ENCODE data around the gene CFAP97D2.
"Not testable (repeated sequence)": the region's sequence is repeated elsewhere in the genome, so short reads cannot be mapped to it uniquely, and the experiment has no call there.

CFAP97D2 gene

DNA sequence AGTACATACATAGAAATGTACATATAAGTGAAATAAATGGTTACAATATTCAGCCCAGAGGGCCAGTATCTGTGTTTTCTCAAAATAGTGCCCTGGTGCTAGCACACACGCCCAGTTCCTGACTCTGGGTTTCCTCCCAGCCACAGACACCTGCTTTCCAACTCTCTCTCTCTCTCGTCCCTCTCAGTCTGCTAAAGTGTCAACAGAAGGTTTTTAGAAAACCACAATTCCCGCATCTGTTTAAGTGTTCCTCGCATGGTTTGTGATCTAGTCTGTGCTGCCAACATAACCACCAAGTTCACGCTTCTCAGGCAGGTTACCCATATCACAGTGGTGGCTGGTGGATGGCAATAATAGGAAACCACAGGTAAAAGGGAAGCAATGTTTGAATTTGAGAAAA lies 84.5 kb downstream of the CFAP97D2 start:
- H3K4me3 ChIP-seq (ENCODE audit: low read depth in 1 of 2, low read length in 2 of 2), result no peak overlapping the region
- no peak overlapping the region for H3K27ac ChIP-seq (ENCODE audit: low read depth, low read length)
- H3K27me3 ChIP-seq (ENCODE audit: control insufficient read depth in 1 of 2, insufficient read depth in 2 of 2, low read length in 2 of 2), result no peaks in the 10 kb centered on the region
- peaks cover 48 to 79% of the 10 kb centered on the region in 2 donors for H3K36me3 ChIP-seq (ENCODE audit: control insufficient read depth in 1 of 2, insufficient read depth in 2 of 2, low read length in 2 of 2)
- peaks cover 0 to 5% of the 10 kb centered on the region in 2 donors for H3K4me1 ChIP-seq (ENCODE audit: control insufficient read depth in 1 of 2, insufficient read depth in 2 of 2, low read length in 2 of 2)
- no peaks in the 10 kb centered on the region for H3K9me3 ChIP-seq (ENCODE audit: control insufficient read depth in 1 of 2, low read length in 2 of 2)
- no peak overlapping the region for H3K9ac ChIP-seq (ENCODE audit: low read depth in 1 of 2, low read length in 2 of 2)

DNA sequence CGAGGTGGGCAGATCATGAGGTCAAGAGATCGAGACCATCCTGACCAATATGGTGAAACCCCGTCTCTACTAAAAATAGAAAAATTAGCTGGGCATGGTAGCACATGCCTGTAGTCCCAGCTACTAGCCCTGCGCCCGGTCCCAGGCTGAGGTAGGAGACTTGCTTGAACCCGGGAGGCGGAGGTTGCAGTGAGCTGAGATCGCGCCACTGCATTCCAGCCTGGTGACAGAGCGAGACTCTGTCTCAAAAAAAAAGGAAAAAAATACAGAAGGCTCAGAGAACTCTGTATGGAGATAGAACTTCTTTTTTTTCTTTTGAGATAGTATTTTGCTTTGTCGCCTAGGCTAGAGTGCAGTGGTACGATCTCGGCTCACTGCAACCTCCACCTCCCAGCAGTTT lies 85.3 kb downstream of the CFAP97D2 start:
- peaks cover 53 to 82% of the 10 kb centered on the region in 2 donors for H3K36me3 ChIP-seq (ENCODE audit: control insufficient read depth in 1 of 2, insufficient read depth in 2 of 2, low read length in 2 of 2)
- H3K27me3 ChIP-seq (ENCODE audit: control insufficient read depth in 1 of 2, insufficient read depth in 2 of 2, low read length in 2 of 2); H3K4me1 ChIP-seq (ENCODE audit: control insufficient read depth in 1 of 2, insufficient read depth in 2 of 2, low read length in 2 of 2); H3K27ac ChIP-seq (ENCODE audit: low read depth, low read length); H3K9me3 ChIP-seq (ENCODE audit: control insufficient read depth in 1 of 2, low read length in 2 of 2); H3K9ac ChIP-seq (ENCODE audit: low read depth in 1 of 2, low read length in 2 of 2); H3K4me3 ChIP-seq (ENCODE audit: low read depth in 1 of 2, low read length in 2 of 2): not testable (repeated sequence)

GRCh38 chr13:114264886-114265611 lies 86.0 kb downstream of the CFAP97D2 start:
- H3K36me3 ChIP-seq (ENCODE audit: control insufficient read depth in 1 of 2, insufficient read depth in 2 of 2, low read length in 2 of 2), result peaks cover 46 to 80% of the 10 kb centered on the region in 2 donors
- no peak overlapping the region for H3K27ac ChIP-seq (ENCODE audit: low read depth, low read length)
- no peaks in the 10 kb centered on the region for H3K9me3 ChIP-seq (ENCODE audit: control insufficient read depth in 1 of 2, low read length in 2 of 2)

DNA sequence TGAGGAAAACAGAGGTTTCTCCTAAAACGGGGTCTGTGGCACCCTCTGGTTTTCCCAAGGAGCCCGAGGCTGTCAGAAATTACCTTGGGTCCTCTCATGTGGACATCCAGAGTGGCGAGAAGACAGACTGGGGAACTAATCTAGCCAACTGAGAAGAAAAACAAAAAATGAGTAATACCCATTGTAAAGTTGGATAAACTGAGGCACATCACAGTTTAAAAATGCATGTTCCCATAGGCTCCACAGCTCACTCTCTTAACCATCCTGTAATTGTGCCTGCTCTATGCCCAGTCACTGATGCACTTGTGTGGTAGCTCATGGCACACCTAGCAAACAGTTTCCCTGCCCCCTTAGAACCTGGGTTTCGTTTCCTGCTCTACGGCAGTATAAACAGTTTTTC lies 87.2 kb downstream of the CFAP97D2 start:
- peaks cover 4% of the 10 kb centered on the region in 2 donors for H3K4me1 ChIP-seq (ENCODE audit: control insufficient read depth in 1 of 2, insufficient read depth in 2 of 2, low read length in 2 of 2)
- no peaks in the 10 kb centered on the region for H3K27me3 ChIP-seq (ENCODE audit: control insufficient read depth in 1 of 2, insufficient read depth in 2 of 2, low read length in 2 of 2)
- H3K27ac ChIP-seq (ENCODE audit: low read depth, low read length), result no peak overlapping the region
- no peaks in the 10 kb centered on the region for H3K9me3 ChIP-seq (ENCODE audit: control insufficient read depth in 1 of 2, low read length in 2 of 2)
- no peak overlapping the region for H3K4me3 ChIP-seq (ENCODE audit: low read depth in 1 of 2, low read length in 2 of 2)
- H3K36me3 ChIP-seq (ENCODE audit: control insufficient read depth in 1 of 2, insufficient read depth in 2 of 2, low read length in 2 of 2), result peaks cover 37 to 74% of the 10 kb centered on the region in 2 donors
- no peak overlapping the region for H3K9ac ChIP-seq (ENCODE audit: low read depth in 1 of 2, low read length in 2 of 2)

More at GRCh38 chr13:114264886-114265611, 86.0 kb downstream of the CFAP97D2 start:
- Histone ChIP-seq H3K4me3 (ENCODE audit: low read depth in 1 of 2, low read length in 2 of 2) (no peak overlapping the region), H3K4me1 (ENCODE audit: control insufficient read depth in 1 of 2, insufficient read depth in 2 of 2, low read length in 2 of 2) (peaks cover 4 to 5% of the 10 kb centered on the region in 2 donors), H3K9ac (ENCODE audit: low read depth in 1 of 2, low read length in 2 of 2) (no peak overlapping the region), H3K27me3 (ENCODE audit: control insufficient read depth in 1 of 2, insufficient read depth in 2 of 2, low read length in 2 of 2) (no peaks in the 10 kb centered on the region)

- H3K4me1 ChIP-seq (ENCODE audit: control insufficient read depth in 1 of 2, insufficient read depth in 2 of 2, low read length in 2 of 2), result peaks cover 0 to 4% of the 10 kb centered on the region in 2 donors
- peaks cover 34 to 74% of the 10 kb centered on the region in 2 donors for H3K36me3 ChIP-seq (ENCODE audit: control insufficient read depth in 1 of 2, insufficient read depth in 2 of 2, low read length in 2 of 2)
- no peaks in the 10 kb centered on the region for H3K9me3 ChIP-seq (ENCODE audit: control insufficient read depth in 1 of 2, low read length in 2 of 2)
- H3K4me3 ChIP-seq (ENCODE audit: low read depth in 1 of 2, low read length in 2 of 2), result no peak overlapping the region
- no peak overlapping the region for H3K9ac ChIP-seq (ENCODE audit: low read depth in 1 of 2, low read length in 2 of 2)
- no peaks in the 10 kb centered on the region for H3K27me3 ChIP-seq (ENCODE audit: control insufficient read depth in 1 of 2, insufficient read depth in 2 of 2, low read length in 2 of 2)
- no peak overlapping the region for H3K27ac ChIP-seq (ENCODE audit: low read depth, low read length)
These were observed 89.6 kb downstream of the CFAP97D2 start for GRCh38 chr13:114268344-114269280.

- H3K36me3 ChIP-seq (ENCODE audit: control insufficient read depth in 1 of 2, insufficient read depth in 2 of 2, low read length in 2 of 2), result peaks cover 31 to 70% of the 10 kb centered on the region in 2 donors
- no peaks in the 10 kb centered on the region for H3K27me3 ChIP-seq (ENCODE audit: control insufficient read depth in 1 of 2, insufficient read depth in 2 of 2, low read length in 2 of 2)
- H3K4me3 ChIP-seq (ENCODE audit: low read depth in 1 of 2, low read length in 2 of 2), result no peak overlapping the region
- no peaks in the 10 kb centered on the region for H3K9me3 ChIP-seq (ENCODE audit: control insufficient read depth in 1 of 2, low read length in 2 of 2)
- peaks cover 0 to 4% of the 10 kb centered on the region in 2 donors for H3K4me1 ChIP-seq (ENCODE audit: control insufficient read depth in 1 of 2, insufficient read depth in 2 of 2, low read length in 2 of 2)
- H3K27ac ChIP-seq (ENCODE audit: low read depth, low read length), result no peak overlapping the region
- H3K9ac ChIP-seq (ENCODE audit: low read depth in 1 of 2, low read length in 2 of 2), result no peak overlapping the region
These were observed 90.3 kb downstream of the CFAP97D2 start for GRCh38 chr13:114269281-114269770.
